B cell (primary cell): ENCODE measurements around the gene CAMK1D. TPM values are rescaled to one million over a fixed set of nuclear protein-coding genes. Genes with fewer than 3 reads are reported as not detected.

Experiments used
- ATAC-seq: fragments of 200-7000 bp; cut with Tn5 transposase; one replicate; pipeline ENCODE4 v1.10.0; 2021; ENCODE audit warnings: low read depth, mild to moderate bottlenecking, moderate number of reproducible peaks, moderate library complexity
- CTCF ChIA-PET: fragments of 350-600 bp; sonication (Branson Sonifier 250); formaldehyde crosslinking; loops from one replicate; lab custom pipeline; 2021; ENCODE audit warnings: antibody characterized with exemption, inconsistent platforms; lab: Charles Lee
- POLR2A ChIA-PET: fragments of 350-600 bp; sonication (Branson Sonifier 250); formaldehyde crosslinking; loops from one replicate; lab custom pipeline; 2021; ENCODE audit warnings: antibody characterized with exemption; lab: Charles Lee
- DNase-seq: peaks from one replicate; pipeline ENCODE4 v3.0.0; 2013
- H2AFZ ChIP-seq: 2 replicates; pipeline ENCODE4 v1.6.1; 2012; ENCODE audit warnings: mild to moderate bottlenecking, low read depth, low read length; ENCODE audit not compliant: insufficient read depth, poor library complexity, severe bottlenecking
- H3K27ac ChIP-seq, 2 donors: 1 replicate in 1 of 2; 2 replicates in 1 of 2; pipeline ENCODE4 v1.5.1; 2012 to 2013; ENCODE audit warnings: low read length in 2 of 2, mild to moderate bottlenecking in 2 of 2, moderate library complexity in 1 of 2
- H3K27me3 ChIP-seq, 4 experiments: fragments of 200-600 bp in 1 of 4; sonication (generic) in 1 of 4; replicated peaks in 1 of 4; 1 replicate in 2 of 4; 2 replicates in 2 of 4; pipeline versions ENCODE4 v1.6.1 to v1.7.0; 2013 to 2016; ENCODE audit warnings: low read length in 3 of 4, mild to moderate bottlenecking in 2 of 4, mixed read lengths in 1 of 4, moderate library complexity in 1 of 4; ENCODE audit not compliant: insufficient read depth in 4 of 4, control insufficient read depth in 3 of 4; ENCODE audit errors: control extremely low read depth in 1 of 4
- H3K36me3 ChIP-seq, 2 experiments: replicated peaks in 1 of 2; 1 replicate in 1 of 2; 2 replicates in 1 of 2; pipeline versions ENCODE4 v1.6.1 to v1.7.1; 2013; ENCODE audit warnings: low read length in 1 of 2; ENCODE audit not compliant: insufficient read depth in 2 of 2, control insufficient read depth in 1 of 2; ENCODE audit errors: control extremely low read depth in 1 of 2, extremely low read depth in 1 of 2
- H3K4me1 ChIP-seq, 2 donors: fragments of 200-600 bp in 1 of 2; sonication (generic) in 1 of 2; 1 replicate in 1 of 2; 2 replicates in 1 of 2; pipeline versions ENCODE4 v1.5.1 to v1.6.1; 2013 to 2017; ENCODE audit warnings: low read length in 2 of 2; ENCODE audit not compliant: control insufficient read depth in 2 of 2, insufficient read depth in 2 of 2
- H3K4me2 ChIP-seq: replicated peaks from 2 replicates; pipeline ENCODE3; 2012; ENCODE audit warnings: mild to moderate bottlenecking, low read depth, low read length; ENCODE audit not compliant: poor library complexity, severe bottlenecking
- H3K4me3 ChIP-seq, 5 experiments: fragments of 200-600 bp in 1 of 5; sonication (generic) in 1 of 5; 1 replicate in 3 of 5; 2 replicates in 2 of 5; pipeline versions ENCODE4 v1.5.1 to v1.7.0; 2011 to 2016; ENCODE audit warnings: low read length in 4 of 5, mild to moderate bottlenecking in 4 of 5, low read depth in 2 of 5, control low read depth in 1 of 5, moderate library complexity in 1 of 5; ENCODE audit not compliant: insufficient read depth in 1 of 5; ENCODE audit errors: control extremely low read depth in 1 of 5, extremely low read depth in 1 of 5
- H3K79me2 ChIP-seq: fragments of 200-600 bp; sonication (generic); one replicate; pipeline ENCODE4 v1.6.0; 2016; ENCODE audit warnings: low read length; ENCODE audit not compliant: control insufficient read depth, insufficient read depth
- H3K9ac ChIP-seq: fragments of 200-600 bp; sonication (generic); 2 replicates; pipeline ENCODE4 v1.6.1; 2017; ENCODE audit warnings: mild to moderate bottlenecking, low read length, moderate library complexity
- H3K9me3 ChIP-seq, 3 donors: one replicate each; pipeline versions ENCODE4 v1.6.1 to v1.7.1; 2013; ENCODE audit warnings: low read length in 2 of 3; ENCODE audit not compliant: control insufficient read depth in 2 of 3, insufficient read depth in 1 of 3; ENCODE audit errors: control extremely low read depth in 1 of 3
- H4K20me1 ChIP-seq: 2 replicates; pipeline ENCODE4 v1.6.0; 2012; ENCODE audit warnings: mild to moderate bottlenecking, low read length; ENCODE audit not compliant: insufficient read depth, control insufficient read depth, poor library complexity, severe bottlenecking
- H3K27ac Mint-ChIP-seq: one replicate; pipeline ENCODE4 v1.8.0; 2021; ENCODE audit warnings: mixed read lengths
- H3K27me3 Mint-ChIP-seq: one replicate; pipeline ENCODE4 v1.8.0; 2021; ENCODE audit warnings: mixed read lengths
- H3K4me1 Mint-ChIP-seq: one replicate; pipeline ENCODE4 v1.8.0; 2021; ENCODE audit warnings: mixed read lengths
- H3K4me3 Mint-ChIP-seq: one replicate; pipeline ENCODE4 v1.8.0; 2021; ENCODE audit warnings: mixed read lengths
- H3K9me3 Mint-ChIP-seq: one replicate; pipeline ENCODE4 v1.8.0; 2022; ENCODE audit warnings: mixed read lengths; ENCODE audit not compliant: insufficient read depth
- CTCF ChIP-seq: fragments of 200-600 bp; IDR thresholded peaks from one replicate; pipeline ENCODE4 v1.8.0; 2022; ENCODE audit warnings: antibody characterized with exemption, mild to moderate bottlenecking
- EZH2 ChIP-seq: IDR thresholded peaks from 2 replicates; pipeline ENCODE4 v1.6.1; 2012; ENCODE audit warnings: borderline replicate concordance, low read depth, mild to moderate bottlenecking, moderate library complexity, low read length; ENCODE audit not compliant: insufficient read depth, poor library complexity, severe bottlenecking
- WGBS: methylation state at CpG from one replicate; pipeline ENCODE4 v1.1.5; 2013; ENCODE audit warnings: missing lambda C conversion rate; ENCODE audit not compliant: insufficient coverage; 5-methylcytosine and 5-hydroxymethylcytosine counted together
- intact Hi-C: fragments of 100-400 bp; cut with micrococcal nuclease; formaldehyde crosslinking; loops from one replicate; pipeline ENCODE4 v1.10.0; 2022
- polyA plus RNA-seq: library from polyadenylated mRNA; depleted of rRNA; stranded (reverse); fragments of >200 nt; gene quantifications from 2 replicates; pipeline ENCODE4 v1.2.3, GENCODE V29; 2012
- total RNA-seq, 2 donors: library from RNA; stranded (reverse); fragments of 120-200 nt in 1 of 2; gene quantifications; 1 replicate in 1 of 2; 2 replicates in 1 of 2; pipeline versions ENCODE4 v1.2.3 to v1.2.4, GENCODE V29; 2013 to 2022

CAMK1D gene
- total and polyA plus RNA-seq, 2 donors (not counting 1 experiment from before 2014, with no cell fraction given): 34.1 to 69.7 TPM

- H4K20me1 ChIP-seq: peaks cover 29% of the 10 kb centered on the region
- H3K9ac ChIP-seq: no peak overlapping the region
- DNase-seq (no peak), ATAC-seq (no peak)
- peaks cover 5 to 6% of the 10 kb centered on the region in 2 donors for H3K4me1 ChIP-seq
- no peaks in the 10 kb centered on the region for H3K27me3 Mint-ChIP-seq
- peaks cover 66% of the 10 kb centered on the region for H3K79me2 ChIP-seq
- H3K36me3 ChIP-seq: peaks cover 8 to 11% of the 10 kb centered on the region in 2 experiments
- WGBS: 100% methylated on average over 9 of the region's 11 CpGs
- H3K4me2 ChIP-seq: no peak overlapping the region
- no peak for TF ChIP-seq EZH2
- TF ChIP-seq CTCF: no peak
- ChIA-PET CTCF (no interaction called here), POLR2A (no interaction called here)
- H3K27ac Mint-ChIP-seq: peak overlapping the region; percentile 11
- H3K4me3 ChIP-seq: no peak overlapping the region
- no peak overlapping the region for H3K27ac ChIP-seq
- no peak overlapping the region for H2AFZ ChIP-seq
- H3K4me1 Mint-ChIP-seq: peaks cover 14% of the 10 kb centered on the region
- H3K27me3 ChIP-seq: no peaks in the 10 kb centered on the region
- intact Hi-C loops: no loop called here
- H3K9me3 Mint-ChIP-seq: no peaks in the 10 kb centered on the region
- H3K4me3 Mint-ChIP-seq: no peak overlapping the region
- H3K9me3 ChIP-seq: no peaks in the 10 kb centered on the region
Observed at GRCh38 chr10:12659706-12660105, 310.4 kb downstream of the CAMK1D start.

GRCh38 chr10:12660812-12661211 lies 311.5 kb downstream of the CAMK1D start:
- H3K4me1 ChIP-seq: peaks cover 4 to 6% of the 10 kb centered on the region in 2 donors
- H3K4me2 ChIP-seq: no peak overlapping the region
- CTCF ChIA-PET: interaction anchor here (0.6 to 2.4 kb wide), 3 partner anchors 383 to 446 kb away, joined by 6 to 8 read pairs (median 7); no protein-coding TSS in a partner anchor
- H3K79me2 ChIP-seq: peaks cover 63% of the 10 kb centered on the region
- H3K36me3 ChIP-seq: peaks cover 8 to 13% of the 10 kb centered on the region in 2 experiments
- WGBS: 100% methylated on average over 1 of the region's 3 CpGs
- H2AFZ ChIP-seq: no peak overlapping the region
- no peak overlapping the region for H3K4me3 Mint-ChIP-seq
- H3K27ac ChIP-seq: no peak overlapping the region
- H3K27me3 ChIP-seq: no peaks in the 10 kb centered on the region
- ATAC-seq (no peak), DNase-seq (no peak)
- H4K20me1 ChIP-seq: peaks cover 30% of the 10 kb centered on the region
- H3K9ac ChIP-seq: no peak overlapping the region
- intact Hi-C loops: no loop called here
- H3K9me3 Mint-ChIP-seq: no peaks in the 10 kb centered on the region
- H3K9me3 ChIP-seq: no peaks in the 10 kb centered on the region
- no peaks in the 10 kb centered on the region for H3K27me3 Mint-ChIP-seq
- no peak overlapping the region for H3K27ac Mint-ChIP-seq
- POLR2A ChIA-PET: no interaction called here
- peaks cover 9% of the 10 kb centered on the region for H3K4me1 Mint-ChIP-seq
- no peak overlapping the region for H3K4me3 ChIP-seq
- TF ChIP-seq CTCF: no peak
